A549 (cell line): ENCODE results near the gene ITSN1. TPM values are rescaled to one million over a fixed set of nuclear protein-coding genes. Genes with fewer than 3 reads are reported as not detected.

Experiments
- ATAC-seq, 2 experiments: fragments of 200-7000 bp in 1 of 2; fragments of >200 bp in 1 of 2; cut with Nextera tagmentation in 1 of 2; cut with Tn5 transposase in 1 of 2; 3 replicates each; pipeline versions ENCODE4 v1.8.0 to v1.9.1; 2018 to 2020; ENCODE audit warnings: mild to moderate bottlenecking in 1 of 2, moderate library complexity in 1 of 2
- CTCF ChIA-PET: fragments of 300-600 bp; sonication (Branson Sonifier 250); formaldehyde crosslinking; extraction: SDS; loops from one replicate; lab custom pipeline; 2021; ENCODE audit warnings: antibody characterized with exemption, inconsistent platforms; lab: Yijun Ruan, JAX
- POLR2A ChIA-PET: fragments of 350-600 bp; formaldehyde crosslinking; extraction: SDS; loops from one replicate; lab custom pipeline; 2021; ENCODE audit warnings: antibody characterized with exemption, inconsistent platforms; lab: Yijun Ruan, JAX
- DNase-seq, 2 experiments: peaks; one replicate each; pipeline versions ENCODE4 v3.0.0 to v3.0.0-alpha.2; 2011 to 2016; ENCODE audit warnings: low read depth in 1 of 2, low spot score in 1 of 2
- FAIRE-seq: peaks from 2 replicates; lab custom pipeline; 2011; peaks lifted over from hg19 to GRCh38; lab: Jason Lieb, UNC
- H3K27ac ChIP-seq, 2 experiments: fragments of >200 bp; sonication (Bioruptor Twin); formaldehyde crosslinking; 3 replicates each; pipeline ENCODE4 v1.5.1; 2016 to 2017
- H3K4me1 ChIP-seq: fragments of >200 bp; sonication (Bioruptor Twin); formaldehyde crosslinking; 3 replicates; pipeline ENCODE4 v1.6.1; 2016
- H3K4me2 ChIP-seq: fragments of >200 bp; sonication (Bioruptor Twin); formaldehyde crosslinking; 3 replicates; pipeline ENCODE4 v1.6.1; 2016
- H3K4me3 ChIP-seq: fragments of >200 bp; sonication (Bioruptor Twin); formaldehyde crosslinking; 3 replicates; pipeline ENCODE4 v1.5.1; 2016
- H3K9me3 ChIP-seq: fragments of >200 bp; sonication (Bioruptor Twin); formaldehyde crosslinking; 3 replicates; pipeline ENCODE4 v1.6.1; 2016
- ATOH8 ChIP-seq: fragments of 250-450 bp; sonication (Bioruptor Pico); IDR thresholded peaks from 2 replicates; pipeline ENCODE4 v1.5.0; 2020; ENCODE audit warnings: low read depth, mild to moderate bottlenecking, moderate library complexity
- BHLHE40 ChIP-seq: IDR thresholded peaks from 2 replicates; pipeline ENCODE4 v1.6.1; 2012; ENCODE audit warnings: low read depth, low read length, inconsistent platforms
- CBX8 ChIP-seq: fragments of 200-600 bp; sonication (generic); IDR thresholded peaks from 2 replicates; pipeline ENCODE4 v1.6.1; 2016
- E2F6 ChIP-seq: IDR thresholded peaks from 2 replicates; pipeline ENCODE4 v1.6.1; 2012; ENCODE audit warnings: low read depth, borderline replicate concordance
- EP300 ChIP-seq, 2 experiments: fragments of >200 bp; sonication (Bioruptor Twin); formaldehyde crosslinking; IDR thresholded peaks; 2 replicates in 1 of 2; 3 replicates in 1 of 2; pipeline ENCODE4 v1.6.1; 2016 to 2017
- FOSL2 ChIP-seq, 2 experiments: fragments of 450-650 bp in 1 of 2; fragments of >200 bp in 1 of 2; sonication (Bioruptor Twin) in 1 of 2; formaldehyde crosslinking; IDR thresholded peaks; 2 replicates each; pipeline versions ENCODE4 v1.5.0 to v1.6.1; 2016 to 2020; ENCODE audit warnings: mild to moderate bottlenecking in 1 of 2, moderate library complexity in 1 of 2
- GATA3 ChIP-seq: IDR thresholded peaks from 2 replicates; pipeline ENCODE4 v1.6.1; 2012; ENCODE audit warnings: borderline replicate concordance
- HDAC2 ChIP-seq: fragments of 200-600 bp; sonication (generic); IDR thresholded peaks from 2 replicates; pipeline ENCODE4 v1.6.1; 2016
- HOXB5 ChIP-seq: fragments of 250-450 bp; sonication (Bioruptor Pico); IDR thresholded peaks from 2 replicates; pipeline ENCODE4 v1.5.0; 2020; ENCODE audit warnings: mild to moderate bottlenecking, moderate library complexity
- JUNB ChIP-seq: fragments of >200 bp; sonication (Bioruptor Twin); formaldehyde crosslinking; IDR thresholded peaks from 2 replicates; pipeline ENCODE4 v1.6.1; 2016
- MAFK ChIP-seq: fragments of 450-650 bp; IDR thresholded peaks from 2 replicates; pipeline ENCODE4 v1.6.1; 2014; ENCODE audit not compliant: partially characterized antibody
- MAX ChIP-seq: IDR thresholded peaks from 2 replicates; pipeline ENCODE4 v1.6.1; 2012
- PBX3 ChIP-seq: IDR thresholded peaks from 2 replicates; pipeline ENCODE4 v1.6.1; 2012
- PHF8 ChIP-seq: fragments of 200-600 bp; sonication (generic); IDR thresholded peaks from 2 replicates; pipeline ENCODE4 v1.6.1; 2016; ENCODE audit warnings: low read depth, mild to moderate bottlenecking, antibody characterized with exemption, moderate library complexity, borderline replicate concordance
- POLR2AphosphoS2 ChIP-seq: conservative IDR thresholded peaks from 2 replicates; pipeline ENCODE4 v1.6.1; 2012; ENCODE audit warnings: low read length, improper control_type of control experiment, inconsistent platforms
- RCOR1 ChIP-seq: fragments of 150-350 bp; IDR thresholded peaks from 2 replicates; pipeline ENCODE4 v1.6.1; 2014; ENCODE audit warnings: antibody characterized with exemption, low read length, low read depth
- RNF2 ChIP-seq: fragments of 200-600 bp; sonication (generic); IDR thresholded peaks from 2 replicates; pipeline ENCODE4 v1.6.1; 2016; ENCODE audit warnings: low read depth, mild to moderate bottlenecking, antibody characterized with exemption, moderate library complexity, borderline replicate concordance
- USF2 ChIP-seq: fragments of 450-650 bp; IDR thresholded peaks from 2 replicates; pipeline ENCODE4 v1.6.1; 2014; ENCODE audit warnings: antibody characterized with exemption
- ZC3H11A ChIP-seq: fragments of 450-650 bp; IDR thresholded peaks from 2 replicates; pipeline ENCODE4 v1.6.1; 2014; ENCODE audit warnings: antibody characterized with exemption, mild to moderate bottlenecking
- WGBS: methylation state at CpG from one replicate; pipeline ENCODE4 v1.1.6; 2017; ENCODE audit errors: missing lambda C conversion rate; 5-methylcytosine and 5-hydroxymethylcytosine counted together
- polyA plus RNA-seq, 4 experiments: library from polyadenylated mRNA; depleted of rRNA in 3 of 4; stranded (reverse); fragments of >200 nt; fragmentation: RNase III in 1 of 4; extraction: RNeasy Plus Mini Kit Qiagen cat#74134 plus additional on column Dnase treatment in 1 of 4; gene quantifications; 2 replicates in 3 of 4; 3 replicates in 1 of 4; pipeline ENCODE4 v1.2.3, GENCODE V29; 2011 to 2017

The ITSN1 gene
- polyA plus RNA-seq, 2 of the 4 experiments (the other 2 are of a cell fraction): 15.2 to 23.7 TPM

- no peak for TF ChIP-seq HDAC2
These were observed 8.7 kb downstream of the ITSN1 start (continued) for GRCh38 chr21:33650929-33651509.

- Histone ChIP-seq H3K9me3 (no peaks in the 10 kb centered on the region), H3K4me1 (peaks cover 26% of the 10 kb centered on the region), H3K27ac (no peak overlapping the region), H3K4me2 (no peak overlapping the region), H3K4me3 (no peak overlapping the region)
- DNase-seq: no peak
- POLR2A ChIA-PET: no interaction called here
- ATAC-seq: no peak
- no peak for FAIRE-seq
- 91% methylated on average over 8 of the region's 8 CpGs for WGBS
- CTCF ChIA-PET: no interaction called here
- TF ChIP-seq POLR2AphosphoS2: no peak
- TF ChIP-seq MAFK: peak; percentile 42
These were observed 9.8 kb downstream of the ITSN1 start for GRCh38 chr21:33651965-33652680.

- Histone ChIP-seq H3K27ac (peak overlapping the region; percentile 81 to 88; a peak in 5 of 6 replicates), H3K4me1 (peaks cover 36% of the 10 kb centered on the region)
- WGBS: 87% methylated on average over 4 of the region's 4 CpGs
These were observed 12.1 kb downstream of the ITSN1 start for GRCh38 chr21:33654412-33654811.

GRCh38 chr21:33655588-33656221 is 13.4 kb downstream of the ITSN1 start:
- ChIA-PET POLR2A (interaction anchor here (0.5 to 0.8 kb wide), 2 partner anchors 16 to 29 kb away, joined by 3 to 5 read pairs; no protein-coding TSS in a partner anchor), CTCF (no interaction called here)
- Histone ChIP-seq H3K9me3 (no peaks in the 10 kb centered on the region), H3K4me1 (peaks cover 39% of the 10 kb centered on the region), H3K4me2 (peak overlapping the region; percentile 74), H3K27ac (peak overlapping the region; percentile 81 to 88), H3K4me3 (0 out of 3 replicates have a peak overlapping the region, but pooled peaks have one; percentile 21)
- DNase-seq: peak; percentile 54 to 91
- FAIRE-seq: no peak
- 5% methylated on average over 8 of the region's 8 CpGs for WGBS
- TF ChIP-seq GATA3: peak; percentile 54; the same call in 1 of the 2 replicates
- TF ChIP-seq E2F6: no peak
- 0 out of 2 replicates have a peak, but pooled peaks have one; percentile 23 for TF ChIP-seq MAX
- TF ChIP-seq JUNB: peak; percentile 67
- TF ChIP-seq EP300 (IDR thresholded peaks at IDR 0.05): peak in 1 of 2 experiments; percentile 23; a peak in 1 of 5 replicates
- no peak for TF ChIP-seq RCOR1
- TF ChIP-seq FOSL2 (IDR thresholded peaks at IDR 0.05): peak; percentile 57
- TF ChIP-seq FOSL2 (CRISPR knock-in tag; IDR thresholded peaks at IDR 0.05): peak; percentile 76
- TF ChIP-seq USF2: peak; percentile 70
- ATAC-seq: peak; percentile 98 to 99

More at GRCh38 chr21:33654412-33654811, 12.1 kb downstream of the ITSN1 start:
- DNase-seq (no peak), ATAC-seq (no peak), FAIRE-seq (no peak)
- H3K4me2 ChIP-seq: peak overlapping the region; percentile 74; the same call in 2 of the 3 replicates
- CTCF ChIA-PET: no interaction called here
- no peak overlapping the region for H3K4me3 ChIP-seq
- POLR2A ChIA-PET: no interaction called here
- H3K9me3 ChIP-seq: no peaks in the 10 kb centered on the region
- no peak for TF ChIP-seq CBX8
- no peak for TF ChIP-seq ZC3H11A
- no peak for TF ChIP-seq PBX3
- TF ChIP-seq EP300 (IDR thresholded peaks at IDR 0.05): no peak
- no peak for TF ChIP-seq HOXB5 (CRISPR knock-in tag)
- TF ChIP-seq GATA3: no peak
- TF ChIP-seq RNF2: no peak
- no peak for TF ChIP-seq ATOH8 (CRISPR knock-in tag)
- TF ChIP-seq PHF8: no peak
- no peak for TF ChIP-seq RCOR1
- TF ChIP-seq BHLHE40: no peak
